ENCODE results near the gene SCUBE1.

Gene SCUBE1

GRCh38 chr22:43197271-43197941 is 145.8 kb downstream of the SCUBE1 start:
- no peak overlapping the region for H3K4me3 ChIP-seq (ENCODE audit: low read depth, low read length)
- no peak for TF ChIP-seq CTCF (IDR thresholded peaks at IDR 0.05; ENCODE audit: control insufficient read depth, extremely low read depth, insufficient read depth)
- DNase-seq (ENCODE audit: low read depth) = no peak

DNA sequence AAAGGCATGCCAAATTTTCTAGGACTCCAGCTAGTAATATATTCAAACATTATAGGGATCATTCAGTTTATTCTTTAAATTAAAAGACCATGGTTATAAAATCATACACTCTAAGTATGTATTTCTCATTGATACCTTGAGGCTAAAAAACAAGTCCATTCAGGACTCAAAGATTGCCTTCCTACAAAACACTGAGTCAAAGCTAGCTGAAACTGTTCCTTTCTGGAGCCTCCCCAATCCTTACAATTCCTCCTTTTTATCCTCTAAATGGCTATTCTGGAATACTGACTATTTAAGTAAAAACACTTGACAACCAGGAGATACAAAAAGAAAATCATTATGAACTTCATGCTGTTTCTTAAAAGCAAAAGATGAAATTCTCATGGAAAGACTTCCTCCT is 151.3 kb downstream of the SCUBE1 start:
- no peak for DNase-seq (ENCODE audit: low read depth)
- TF ChIP-seq CTCF (IDR thresholded peaks at IDR 0.05; ENCODE audit: control insufficient read depth, extremely low read depth, insufficient read depth) = no peak
- no peak overlapping the region for H3K4me3 ChIP-seq (ENCODE audit: low read depth, low read length)

DNA sequence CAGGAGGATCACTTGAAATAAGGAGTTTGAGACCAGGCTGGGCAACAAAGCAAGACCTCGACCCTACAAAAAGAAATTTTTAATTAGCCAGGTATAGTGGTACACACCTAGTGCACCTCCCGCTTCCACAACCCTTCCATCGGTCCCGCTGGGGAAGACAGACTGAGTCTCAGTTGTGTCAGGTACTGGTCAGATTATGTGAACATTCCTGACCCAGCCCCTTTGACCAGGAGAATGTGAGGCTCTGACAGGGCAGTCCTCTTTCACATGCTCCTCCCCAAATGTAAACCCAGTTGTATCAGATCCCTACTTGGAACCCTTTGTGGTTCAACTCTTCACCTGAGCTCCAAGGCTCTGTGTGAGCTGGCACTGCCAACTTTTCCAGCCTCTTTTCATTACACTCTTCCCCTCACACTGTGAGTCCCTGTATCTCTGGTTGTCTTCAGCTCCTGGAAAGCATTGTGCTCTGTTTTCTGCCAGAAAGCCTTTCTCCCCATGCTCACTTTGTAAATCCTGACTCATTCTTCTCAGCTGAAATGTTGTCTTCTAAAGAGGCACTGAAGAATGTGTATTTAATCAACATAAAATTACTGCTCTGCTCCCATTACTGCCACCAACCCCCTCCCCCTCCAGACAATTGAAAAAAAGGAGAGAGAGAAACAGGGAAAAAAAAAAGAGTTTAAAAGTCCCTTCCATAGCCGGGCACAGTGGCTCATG is 154.2 kb downstream of the SCUBE1 start:
- H3K4me3 ChIP-seq (ENCODE audit: low read depth, low read length) = no peak overlapping the region
- no peak for DNase-seq (ENCODE audit: low read depth)
- no peak for TF ChIP-seq CTCF (IDR thresholded peaks at IDR 0.05; ENCODE audit: control insufficient read depth, extremely low read depth, insufficient read depth)

GRCh38 chr22:43187171-43188099 is 155.7 kb downstream of the SCUBE1 start:
- peak; percentile 79 for DNase-seq (ENCODE audit: low read depth)
- peak overlapping the region; percentile 59 for H3K4me3 ChIP-seq (ENCODE audit: low read depth, low read length)
- TF ChIP-seq CTCF (IDR thresholded peaks at IDR 0.05; ENCODE audit: control insufficient read depth, extremely low read depth, insufficient read depth) = peak; percentile 87

DNA sequence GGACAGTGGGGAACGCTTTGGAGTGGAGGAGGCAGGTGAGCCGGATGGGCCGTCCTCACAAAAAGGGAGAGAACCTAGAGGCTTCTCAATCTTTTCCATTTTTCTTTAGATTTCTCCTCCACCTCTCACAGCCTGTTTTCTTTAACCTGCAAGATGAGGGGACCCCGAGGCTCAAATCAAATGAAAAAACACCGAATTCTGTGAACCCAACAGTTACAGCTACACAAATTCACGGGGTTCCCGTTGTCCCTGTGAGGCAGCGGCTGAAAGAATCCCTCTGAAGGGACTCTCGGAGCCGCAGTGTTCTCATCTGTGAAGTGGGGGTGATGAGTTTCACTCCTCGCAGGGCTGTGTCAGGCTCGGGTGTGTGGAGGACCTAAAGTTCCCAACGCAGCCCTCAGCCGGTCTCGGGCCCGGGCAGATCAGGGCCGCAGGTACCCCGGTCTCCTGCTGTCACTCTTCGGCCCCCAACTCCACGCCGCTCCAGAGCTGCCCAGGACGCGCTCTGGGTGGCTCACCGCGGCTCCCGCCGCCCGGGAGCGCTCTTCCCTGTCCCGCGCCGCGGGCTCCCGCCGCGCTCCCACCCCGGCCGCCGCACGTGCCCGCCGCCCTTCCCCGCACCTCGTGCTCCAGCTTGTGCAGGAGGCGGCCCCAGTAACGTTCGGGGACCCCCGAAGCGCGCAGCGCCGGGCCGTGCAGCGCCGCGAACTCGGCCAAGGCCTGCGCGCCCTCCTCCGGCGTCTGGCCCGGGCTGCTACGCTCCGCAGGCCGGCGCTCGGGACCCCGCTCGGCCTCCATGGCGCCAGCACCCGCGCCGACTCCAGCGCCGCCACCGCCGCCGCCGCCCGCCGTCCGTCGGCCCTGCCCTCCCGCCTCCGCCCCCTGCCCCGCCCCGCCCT is 156.7 kb downstream of the SCUBE1 start, which contains the start of gene TTLL12:
Gene TTLL12, minus strand, starts transcription at position 863 of the 899 bp plus-strand sequence. Its CDS starts 65 bp downstream, at position 798.
- DNase-seq (ENCODE audit: low read depth) = no peak
- no peak for TF ChIP-seq CTCF (IDR thresholded peaks at IDR 0.05; ENCODE audit: control insufficient read depth, extremely low read depth, insufficient read depth)
- peak within 1 kb of the TSS; percentile 94 for H3K4me3 ChIP-seq (ENCODE audit: low read depth, low read length)

DNA sequence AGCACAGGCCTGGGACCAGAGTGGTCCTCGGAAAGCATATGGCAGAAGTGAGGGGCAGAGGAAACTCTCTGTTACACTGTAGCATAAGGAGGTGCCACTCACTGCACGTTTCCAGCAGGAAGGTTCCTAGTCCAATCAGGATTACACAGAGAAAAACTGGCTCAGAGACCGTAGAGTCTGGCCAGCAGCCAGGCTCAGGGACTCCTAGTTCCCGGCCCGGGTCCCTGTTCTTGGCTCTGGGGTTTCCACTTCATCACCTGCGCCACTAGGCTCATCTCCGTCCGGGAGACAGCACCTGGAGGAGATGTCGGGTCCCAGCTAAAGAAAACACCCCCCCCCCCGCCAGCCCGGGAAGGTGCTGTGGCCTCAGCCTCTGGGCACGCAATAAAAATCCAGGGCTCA is 157.3 kb downstream of the SCUBE1 start:
- H3K4me3 ChIP-seq (ENCODE audit: low read depth, low read length) = peak overlapping the region; percentile 94
- peak; percentile 81 for DNase-seq (ENCODE audit: low read depth)
- TF ChIP-seq CTCF (IDR thresholded peaks at IDR 0.05; ENCODE audit: control insufficient read depth, extremely low read depth, insufficient read depth) = no peak

Measured in LNCaP clone FGC (cell line).